ENCODE results near the gene ARHGAP27. TPM values are rescaled to one million over a fixed set of nuclear protein-coding genes. Genes with fewer than 3 reads are reported as not detected.
A peak's percentile ranks its signal among the peaks of the same experiment; 100 is the strongest.
"Not testable (repeated sequence)": the region's sequence is repeated elsewhere in the genome, so short reads cannot be mapped to it uniquely, and the experiment has no call there.

Gene ARHGAP27
- total and polyA plus RNA-seq, 2 of the 13 experiments (the other 11 are each of a cell fraction or from before 2014, with no cell fraction given) = 15.5 to 18.9 TPM

GRCh38 chr17:45461524-45462327, 29.1 kb upstream of the ARHGAP27 start (continued):
- TF ChIP-seq, protein P1, sequence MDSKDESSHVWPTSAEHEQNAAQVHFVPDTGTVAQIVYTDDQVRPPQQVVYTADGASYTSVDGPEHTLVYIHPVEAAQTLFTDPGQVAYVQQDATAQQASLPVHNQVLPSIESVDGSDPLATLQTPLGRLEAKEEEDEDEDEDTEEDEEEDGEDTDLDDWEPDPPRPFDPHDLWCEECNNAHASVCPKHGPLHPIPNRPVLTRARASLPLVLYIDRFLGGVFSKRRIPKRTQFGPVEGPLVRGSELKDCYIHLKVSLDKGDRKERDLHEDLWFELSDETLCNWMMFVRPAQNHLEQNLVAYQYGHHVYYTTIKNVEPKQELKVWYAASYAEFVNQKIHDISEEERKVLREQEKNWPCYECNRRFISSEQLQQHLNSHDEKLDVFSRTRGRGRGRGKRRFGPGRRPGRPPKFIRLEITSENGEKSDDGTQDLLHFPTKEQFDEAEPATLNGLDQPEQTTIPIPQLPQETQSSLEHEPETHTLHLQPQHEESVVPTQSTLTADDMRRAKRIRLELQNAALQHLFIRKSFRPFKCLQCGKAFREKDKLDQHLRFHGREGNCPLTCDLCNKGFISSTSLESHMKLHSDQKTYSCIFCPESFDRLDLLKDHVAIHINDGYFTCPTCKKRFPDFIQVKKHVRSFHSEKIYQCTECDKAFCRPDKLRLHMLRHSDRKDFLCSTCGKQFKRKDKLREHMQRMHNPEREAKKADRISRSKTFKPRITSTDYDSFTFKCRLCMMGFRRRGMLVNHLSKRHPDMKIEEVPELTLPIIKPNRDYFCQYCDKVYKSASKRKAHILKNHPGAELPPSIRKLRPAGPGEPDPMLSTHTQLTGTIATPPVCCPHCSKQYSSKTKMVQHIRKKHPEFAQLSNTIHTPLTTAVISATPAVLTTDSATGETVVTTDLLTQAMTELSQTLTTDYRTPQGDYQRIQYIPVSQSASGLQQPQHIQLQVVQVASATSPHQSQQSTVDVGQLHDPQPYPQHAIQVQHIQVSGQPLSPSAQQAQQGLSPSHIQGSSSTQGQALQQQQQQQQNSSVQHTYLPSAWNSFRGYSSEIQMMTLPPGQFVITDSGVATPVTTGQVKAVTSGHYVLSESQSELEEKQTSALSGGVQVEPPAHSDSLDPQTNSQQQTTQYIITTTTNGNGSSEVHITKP (CRISPR knock-in tag; IDR thresholded peaks at IDR 0.05; ENCODE audit: low read depth) = peak; percentile 73
- TF ChIP-seq GATAD2A (CRISPR knock-in tag; IDR thresholded peaks at IDR 0.05) (peak; percentile 62), FOSL2 (CRISPR knock-in tag; IDR thresholded peaks at IDR 0.05) (peak; percentile 97), ZNF12 (CRISPR knock-in tag; IDR thresholded peaks at IDR 0.05) (peak; percentile 91), HMGXB3 (CRISPR knock-in tag; IDR thresholded peaks at IDR 0.05; ENCODE audit: borderline replicate concordance) (peak; percentile 27; the same call in 1 of the 2 replicates), NR2F6 (CRISPR knock-in tag; IDR thresholded peaks at IDR 0.05) (peak; percentile 39; the same call in 1 of the 2 replicates), IRF2 (CRISPR knock-in tag; IDR thresholded peaks at IDR 0.05) (peak; percentile 47; the same call in 1 of the 2 replicates), FOXP1 (CRISPR knock-in tag; IDR thresholded peaks at IDR 0.05) (peak; percentile 65), NCOA2 (CRISPR knock-in tag; IDR thresholded peaks at IDR 0.05) (peak; percentile 17; the same call in 1 of the 2 replicates), SP5 (CRISPR knock-in tag; IDR thresholded peaks at IDR 0.05; ENCODE audit: borderline replicate concordance, low read depth) (peak; percentile 30; the same call in 1 of the 2 replicates), FOXK2 (IDR thresholded peaks at IDR 0.05) (0 out of 2 replicates have a peak, but pooled peaks have one; percentile 35), ZNF121 (CRISPR knock-in tag; IDR thresholded peaks at IDR 0.05) (0 out of 2 replicates have a peak, but pooled peaks have one; percentile 23), HOXA3 (CRISPR knock-in tag; IDR thresholded peaks at IDR 0.05) (0 out of 2 replicates have a peak, but pooled peaks have one; percentile 18), ZNF331 (CRISPR knock-in tag; IDR thresholded peaks at IDR 0.05) (0 out of 2 replicates have a peak, but pooled peaks have one; percentile 33)
- TF ChIP-seq NR2F6, FOXP1 (IDR thresholded peaks at IDR 0.05): not testable (repeated sequence)
- TF ChIP-seq, protein P2, sequence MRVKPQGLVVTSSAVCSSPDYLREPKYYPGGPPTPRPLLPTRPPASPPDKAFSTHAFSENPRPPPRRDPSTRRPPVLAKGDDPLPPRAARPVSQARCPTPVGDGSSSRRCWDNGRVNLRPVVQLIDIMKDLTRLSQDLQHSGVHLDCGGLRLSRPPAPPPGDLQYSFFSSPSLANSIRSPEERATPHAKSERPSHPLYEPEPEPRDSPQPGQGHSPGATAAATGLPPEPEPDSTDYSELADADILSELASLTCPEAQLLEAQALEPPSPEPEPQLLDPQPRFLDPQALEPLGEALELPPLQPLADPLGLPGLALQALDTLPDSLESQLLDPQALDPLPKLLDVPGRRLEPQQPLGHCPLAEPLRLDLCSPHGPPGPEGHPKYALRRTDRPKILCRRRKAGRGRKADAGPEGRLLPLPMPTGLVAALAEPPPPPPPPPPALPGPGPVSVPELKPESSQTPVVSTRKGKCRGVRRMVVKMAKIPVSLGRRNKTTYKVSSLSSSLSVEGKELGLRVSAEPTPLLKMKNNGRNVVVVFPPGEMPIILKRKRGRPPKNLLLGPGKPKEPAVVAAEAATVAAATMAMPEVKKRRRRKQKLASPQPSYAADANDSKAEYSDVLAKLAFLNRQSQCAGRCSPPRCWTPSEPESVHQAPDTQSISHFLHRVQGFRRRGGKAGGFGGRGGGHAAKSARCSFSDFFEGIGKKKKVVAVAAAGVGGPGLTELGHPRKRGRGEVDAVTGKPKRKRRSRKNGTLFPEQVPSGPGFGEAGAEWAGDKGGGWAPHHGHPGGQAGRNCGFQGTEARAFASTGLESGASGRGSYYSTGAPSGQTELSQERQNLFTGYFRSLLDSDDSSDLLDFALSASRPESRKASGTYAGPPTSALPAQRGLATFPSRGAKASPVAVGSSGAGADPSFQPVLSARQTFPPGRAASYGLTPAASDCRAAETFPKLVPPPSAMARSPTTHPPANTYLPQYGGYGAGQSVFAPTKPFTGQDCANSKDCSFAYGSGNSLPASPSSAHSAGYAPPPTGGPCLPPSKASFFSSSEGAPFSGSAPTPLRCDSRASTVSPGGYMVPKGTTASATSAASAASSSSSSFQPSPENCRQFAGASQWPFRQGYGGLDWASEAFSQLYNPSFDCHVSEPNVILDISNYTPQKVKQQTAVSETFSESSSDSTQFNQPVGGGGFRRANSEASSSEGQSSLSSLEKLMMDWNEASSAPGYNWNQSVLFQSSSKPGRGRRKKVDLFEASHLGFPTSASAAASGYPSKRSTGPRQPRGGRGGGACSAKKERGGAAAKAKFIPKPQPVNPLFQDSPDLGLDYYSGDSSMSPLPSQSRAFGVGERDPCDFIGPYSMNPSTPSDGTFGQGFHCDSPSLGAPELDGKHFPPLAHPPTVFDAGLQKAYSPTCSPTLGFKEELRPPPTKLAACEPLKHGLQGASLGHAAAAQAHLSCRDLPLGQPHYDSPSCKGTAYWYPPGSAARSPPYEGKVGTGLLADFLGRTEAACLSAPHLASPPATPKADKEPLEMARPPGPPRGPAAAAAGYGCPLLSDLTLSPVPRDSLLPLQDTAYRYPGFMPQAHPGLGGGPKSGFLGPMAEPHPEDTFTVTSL (CRISPR knock-in tag; IDR thresholded peaks at IDR 0.05; ENCODE audit: borderline replicate concordance) = 0 out of 2 replicates have a peak, but pooled peaks have one; percentile 31

Data from HepG2 (cell line).